CD4-positive, alpha-beta T cell treated with Interferon gamma for 1 hour (primary cell): ENCODE results near the gene TTC39B.
"Not testable (repeated sequence)": the region's sequence is repeated elsewhere in the genome, so short reads cannot be mapped to it uniquely, and the experiment has no call there.

Experiments used
- DNase-seq: peaks from one replicate; pipeline ENCODE4 v3.0.0-alpha.2; 2020

Gene TTC39B

DNA sequence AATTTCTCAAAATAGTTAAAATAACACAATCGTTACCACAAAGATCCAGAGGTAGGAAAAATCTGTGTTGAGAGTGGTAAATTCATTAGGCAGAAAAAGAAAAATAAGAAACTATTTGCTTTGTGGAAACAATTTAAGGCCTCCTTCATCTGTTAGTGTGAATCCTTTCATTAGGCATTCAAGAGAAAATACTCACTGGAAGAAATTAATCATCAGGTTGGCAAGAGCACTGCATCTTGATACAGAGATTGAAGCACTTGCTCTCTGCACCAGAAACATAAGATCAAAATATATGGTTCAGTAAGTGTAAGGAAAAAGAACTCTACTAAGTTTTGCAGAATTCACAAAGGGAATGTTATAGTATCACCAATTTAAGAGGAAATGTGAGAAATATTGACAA is 44.4 kb downstream of the TTC39B start:
- DNase-seq, result no peak

DNA sequence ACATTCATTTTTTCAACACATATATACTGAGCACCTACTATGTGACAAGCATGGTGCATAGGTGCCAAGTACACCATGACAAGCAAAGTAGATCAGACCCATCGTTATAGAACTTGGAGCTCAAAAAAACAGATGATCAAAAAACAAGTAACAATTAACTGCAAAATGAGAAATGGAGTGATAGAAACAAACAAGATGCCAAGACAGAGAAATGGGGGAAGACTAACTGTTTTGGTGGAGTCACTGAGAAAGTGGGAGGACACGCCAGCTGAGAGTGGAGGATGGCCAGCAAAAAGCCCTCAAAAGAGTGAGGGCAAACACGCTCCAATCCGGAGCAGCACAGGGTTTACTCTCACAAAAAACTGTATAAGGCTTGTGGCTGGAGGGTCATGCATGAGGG is 50.6 kb downstream of the TTC39B start:
- no peak for DNase-seq

GRCh38 chr9:15253786-15254185 is 53.2 kb downstream of the TTC39B start:
- DNase-seq, result no peak

DNA sequence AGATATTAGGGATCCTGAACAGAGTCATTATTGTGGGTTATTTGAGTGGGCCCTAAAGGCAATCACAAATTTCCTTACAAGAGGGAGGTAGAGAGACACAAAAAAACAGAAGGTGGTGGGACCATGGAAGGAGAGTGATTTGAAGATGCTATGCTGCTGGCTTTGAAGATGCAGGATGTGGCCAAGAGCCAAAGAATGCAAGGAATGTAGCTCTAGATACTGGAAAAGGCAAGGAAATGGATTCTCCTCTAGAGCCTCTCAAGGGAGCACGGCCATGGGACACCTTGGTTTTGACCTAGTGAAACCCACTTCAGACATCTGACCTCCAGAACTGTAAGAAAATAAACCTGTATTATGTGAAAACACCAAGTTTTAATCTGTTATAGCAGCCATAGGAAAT is 53.8 kb downstream of the TTC39B start:
- DNase-seq, result no peak

GRCh38 chr9:15249981-15250380 is 57.0 kb downstream of the TTC39B start:
- no peak for DNase-seq

GRCh38 chr9:15249042-15249818 is 57.8 kb downstream of the TTC39B start:
- DNase-seq, result no peak

- DNase-seq, result no peak
Measured at GRCh38 chr9:15248621-15249020, 58.4 kb downstream of the TTC39B start.

GRCh38 chr9:15248081-15248480 is 58.9 kb downstream of the TTC39B start:
- DNase-seq, result no peak

DNA sequence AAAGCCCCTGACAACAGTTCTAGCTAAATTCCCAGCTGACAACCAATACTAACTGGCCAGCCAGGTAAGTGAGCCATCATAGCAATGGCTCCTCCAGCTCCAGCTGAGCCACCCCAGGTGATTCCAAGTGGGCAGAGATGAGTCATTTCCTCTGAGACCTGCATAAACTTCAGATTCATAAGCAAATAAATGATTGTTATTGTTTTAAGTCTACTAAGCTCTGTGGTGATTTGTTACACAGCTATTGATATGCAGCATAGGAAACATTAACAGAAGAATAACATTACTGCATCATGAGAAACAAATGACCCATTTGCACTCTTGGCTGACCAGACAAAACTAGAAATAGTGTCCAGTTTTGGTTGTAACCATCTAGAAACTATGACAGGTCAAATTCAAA is 60.3 kb downstream of the TTC39B start:
- no peak for DNase-seq

- no peak for DNase-seq
Measured at GRCh38 chr9:15246243-15246642, 60.8 kb downstream of the TTC39B start.

- no peak for DNase-seq
Measured at GRCh38 chr9:15244001-15244441, 63.0 kb downstream of the TTC39B start.

- DNase-seq, result no peak
Measured at GRCh38 chr9:15243081-15243480, 63.9 kb downstream of the TTC39B start.

- DNase-seq, result no peak
Measured at GRCh38 chr9:15240927-15241326, 66.1 kb downstream of the TTC39B start.

- no peak for DNase-seq
Measured at GRCh38 chr9:15239816-15240215, 67.2 kb downstream of the TTC39B start.

DNA sequence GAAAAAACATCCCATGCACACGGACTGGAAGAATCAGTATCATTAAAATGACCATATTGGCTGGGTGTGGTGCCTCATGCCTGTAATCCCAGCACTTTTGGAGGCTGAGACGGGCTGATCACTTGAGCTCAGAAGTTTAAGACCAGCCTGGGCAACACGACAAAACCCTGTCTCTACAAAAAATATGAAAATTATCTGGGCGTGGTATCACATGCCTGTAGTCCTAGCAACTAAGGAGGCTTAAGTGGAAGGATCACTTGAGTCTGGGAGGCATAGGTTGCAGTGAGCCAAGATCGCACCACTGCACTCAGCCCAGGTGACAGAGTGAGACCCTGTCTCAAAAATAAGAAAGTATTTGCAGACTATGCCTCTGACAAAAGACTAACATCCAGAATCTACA is 68.4 kb downstream of the TTC39B start:
- DNase-seq, result no peak

GRCh38 chr9:15235658-15236057 is 71.4 kb downstream of the TTC39B start:
- DNase-seq, result no peak

- not testable (repeated sequence) for DNase-seq
Measured at GRCh38 chr9:15233941-15234490, 73.0 kb downstream of the TTC39B start.

GRCh38 chr9:15232706-15233280 is 74.2 kb downstream of the TTC39B start:
- not testable (repeated sequence) for DNase-seq

- DNase-seq, result no peak
Measured at GRCh38 chr9:15231788-15232635, 75.0 kb downstream of the TTC39B start.

DNA sequence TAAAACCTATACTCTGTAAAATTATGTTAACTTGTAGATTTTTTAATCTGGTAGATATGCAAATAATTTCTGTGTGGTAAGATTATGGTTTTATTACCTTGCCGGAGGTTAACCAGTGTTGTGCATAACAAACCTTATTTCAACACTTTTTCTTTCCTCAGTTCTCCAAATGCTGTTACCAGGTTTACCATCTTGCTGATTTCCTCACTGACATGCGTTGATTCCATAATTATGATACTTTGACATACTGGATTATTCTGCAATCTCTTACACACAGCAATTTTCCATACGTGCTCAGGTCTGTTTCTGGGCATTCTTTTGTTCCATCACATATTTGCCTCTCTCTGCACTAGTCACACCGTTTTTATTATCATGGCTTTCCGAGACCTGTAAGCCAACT is 77.6 kb downstream of the TTC39B start:
- DNase-seq, result no peak

DNA sequence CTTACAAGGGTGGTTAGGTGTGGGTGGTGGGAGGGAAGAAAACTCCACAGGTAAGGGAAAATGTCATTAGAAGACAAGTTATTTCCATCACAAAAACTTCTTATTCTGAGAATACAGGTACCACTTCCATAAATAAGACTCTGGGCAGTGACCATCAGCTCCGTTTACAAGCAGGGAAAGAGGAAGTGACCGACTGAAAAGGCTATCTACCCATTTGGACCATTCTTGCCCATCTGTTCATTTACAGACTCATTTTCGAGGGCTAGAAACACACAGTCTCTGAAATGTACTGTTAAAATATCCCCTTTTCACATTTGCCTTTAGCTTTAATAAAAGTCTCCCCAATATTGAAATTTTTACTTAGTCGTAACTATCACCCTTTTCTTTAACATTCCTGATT is 79.5 kb downstream of the TTC39B start:
- DNase-seq, result no peak

GRCh38 chr9:15225564-15226126 is 81.4 kb downstream of the TTC39B start:
- no peak for DNase-seq

DNA sequence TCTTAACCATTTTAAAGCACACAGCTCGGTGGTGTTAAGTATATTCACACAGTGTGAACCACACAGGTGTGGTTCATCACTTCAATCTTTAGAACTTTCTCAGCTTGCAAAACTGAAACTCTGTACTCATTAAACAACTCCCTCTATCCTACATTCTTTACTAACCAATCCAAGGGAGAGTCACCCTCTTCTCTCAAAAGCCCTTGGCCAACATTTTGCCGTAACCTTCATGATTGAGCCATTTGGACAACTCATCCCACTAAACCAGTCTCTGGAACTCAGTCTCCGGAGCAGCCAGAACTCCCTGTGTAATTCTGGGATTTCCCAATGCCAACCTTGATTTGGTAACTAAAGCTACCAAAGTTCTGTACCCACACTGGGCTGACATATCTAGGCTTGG is 84.7 kb downstream of the TTC39B start:
- no peak for DNase-seq
